Epidermal melanocyte (primary cell): ENCODE data around the gene PDGFC.

ENCODE experiments used
- DNase-seq: peaks from one replicate; pipeline ENCODE4 v3.0.0; 2011; ENCODE audit warnings: low spot score; ENCODE audit not compliant: insufficient read length

Gene PDGFC

GRCh38 chr4:156975686-156976085, 4.1 kb upstream of the PDGFC start:
- no peak for DNase-seq

GRCh38 chr4:156974264-156974663, 2.7 kb upstream of the PDGFC start:
- no peak for DNase-seq

GRCh38 chr4:156972379-156973015, 898 bp upstream of the PDGFC start:
- DNase-seq = no peak

GRCh38 chr4:156971165-156971675, 379 bp downstream of the PDGFC start:
- no peak for DNase-seq

GRCh38 chr4:156970501-156971164, 966 bp downstream of the PDGFC start:
- DNase-seq = peak; percentile 50

GRCh38 chr4:156969911-156970310, 1.7 kb downstream of the PDGFC start:
- DNase-seq = no peak

- no peak for DNase-seq
Observed at GRCh38 chr4:156969101-156969500, 2.5 kb downstream of the PDGFC start.

- DNase-seq = peak; percentile 29
Observed at GRCh38 chr4:156968479-156968984, 3.1 kb downstream of the PDGFC start.

- no peak for DNase-seq
Observed at GRCh38 chr4:156966836-156967235, 4.8 kb downstream of the PDGFC start.

GRCh38 chr4:156963419-156963818, 8.2 kb downstream of the PDGFC start:
- DNase-seq = no peak

- no peak for DNase-seq
Observed at GRCh38 chr4:156962528-156962974, 9.0 kb downstream of the PDGFC start.

GRCh38 chr4:156962058-156962358, 9.6 kb downstream of the PDGFC start:
- no peak for DNase-seq

- no peak for DNase-seq
Observed at GRCh38 chr4:156961196-156962057, 10.2 kb downstream of the PDGFC start.

- no peak for DNase-seq
Observed at GRCh38 chr4:156959298-156959702, 12.3 kb downstream of the PDGFC start.

GRCh38 chr4:156958276-156959074, 13.1 kb downstream of the PDGFC start:
- DNase-seq = no peak

- no peak for DNase-seq
Observed at GRCh38 chr4:156957556-156957955, 14.0 kb downstream of the PDGFC start.

GRCh38 chr4:156956826-156957368, 14.7 kb downstream of the PDGFC start:
- DNase-seq = no peak

GRCh38 chr4:156956359-156956758, 15.2 kb downstream of the PDGFC start:
- DNase-seq = no peak

GRCh38 chr4:156954587-156954986, 17.0 kb downstream of the PDGFC start:
- DNase-seq = no peak

GRCh38 chr4:156953951-156954350, 17.6 kb downstream of the PDGFC start:
- DNase-seq = no peak

GRCh38 chr4:156953001-156953400, 18.6 kb downstream of the PDGFC start:
- DNase-seq = no peak
